ENCODE results near the gene GABRG3. TPM values are rescaled to one million over a fixed set of nuclear protein-coding genes. Genes with fewer than 3 reads are reported as not detected.

Gene GABRG3
- total and polyA plus RNA-seq, 4 donors = 0.02 to 0.19 TPM; not detected in 2

GRCh38 chr15:27238707-27239423 lies 267.9 kb downstream of the GABRG3 start:
- no peak for DNase-seq (ENCODE audit: low spot score)
- Histone ChIP-seq H3K27me3 (ENCODE audit: control insufficient read depth in 4 of 4, insufficient read depth in 4 of 4, low read length in 3 of 4) (peaks cover 0 to 4% (median 0%) of the 10 kb centered on the region in 4 donors), H3K9me3 (ENCODE audit: control insufficient read depth in 4 of 4, low read length in 3 of 4) (no peaks in the 10 kb centered on the region), H3K36me3 (ENCODE audit: control insufficient read depth in 4 of 4, insufficient read depth in 3 of 4, low read depth in 1 of 4, low read length in 3 of 4) (no peaks in the 10 kb centered on the region), H3K27ac (ENCODE audit: low read depth in 1 of 2, low read length in 2 of 2) (no peak overlapping the region), H3K4me1 (ENCODE audit: control insufficient read depth in 4 of 4, insufficient read depth in 4 of 4, low read length in 3 of 4) (no peaks in the 10 kb centered on the region), H3K4me3 (ENCODE audit: low read depth in 1 of 3, low read length in 3 of 3) (no peak overlapping the region), H3K9ac (ENCODE audit: low read depth in 1 of 2, low read length in 2 of 2) (no peak overlapping the region)
- no peak for TF ChIP-seq FOXA2 (IDR thresholded peaks at IDR 0.05)
- TF ChIP-seq JUND (IDR thresholded peaks at IDR 0.05) = no peak
- TF ChIP-seq, protein P1, sequence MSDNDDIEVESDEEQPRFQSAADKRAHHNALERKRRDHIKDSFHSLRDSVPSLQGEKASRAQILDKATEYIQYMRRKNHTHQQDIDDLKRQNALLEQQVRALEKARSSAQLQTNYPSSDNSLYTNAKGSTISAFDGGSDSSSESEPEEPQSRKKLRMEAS (IDR thresholded peaks at IDR 0.05) = no peak
- 65% methylated on average over 10 of the region's 10 CpGs for WGBS

DNA sequence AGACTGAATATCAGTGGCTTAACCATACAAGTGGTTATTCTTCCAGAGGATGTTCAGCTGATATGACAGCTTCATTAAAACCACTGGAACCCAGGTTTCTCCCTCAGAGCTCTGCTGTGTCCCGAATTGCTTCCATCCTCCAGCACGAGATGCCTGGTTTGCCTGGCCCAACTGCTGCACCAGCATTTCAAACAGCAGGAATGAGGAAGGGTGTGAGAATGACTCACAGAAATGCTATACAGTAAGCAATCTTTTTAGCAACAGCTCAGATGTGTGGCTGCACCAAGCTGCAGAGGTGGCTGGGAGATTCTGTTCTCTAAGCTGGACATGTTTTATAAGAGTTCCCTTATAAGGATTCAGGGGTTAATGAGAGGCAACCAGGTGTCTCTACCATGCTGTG lies 271.0 kb downstream of the GABRG3 start:
- H3K9ac ChIP-seq (ENCODE audit: low read depth in 1 of 2, low read length in 2 of 2) = no peak overlapping the region
- no peaks in the 10 kb centered on the region for H3K4me1 ChIP-seq (ENCODE audit: control insufficient read depth in 4 of 4, insufficient read depth in 4 of 4, low read length in 3 of 4)
- H3K9me3 ChIP-seq (ENCODE audit: control insufficient read depth in 4 of 4, low read length in 3 of 4) = no peaks in the 10 kb centered on the region
- TF ChIP-seq GABPA (IDR thresholded peaks at IDR 0.05 in 1 of 2, conservative IDR thresholded peaks at IDR 0.05 in 1 of 2) (no peak), SP1 (IDR thresholded peaks at IDR 0.05) (no peak), HNF4A (conservative IDR thresholded peaks at IDR 0.05) (no peak), TAF1 (conservative IDR thresholded peaks at IDR 0.05) (no peak), ATF3 (IDR thresholded peaks at IDR 0.05) (no peak), RAD21 (IDR thresholded peaks at IDR 0.05) (no peak), EGR1 (IDR thresholded peaks at IDR 0.05; ENCODE audit: low read depth in 2 of 2) (no peak), REST (IDR thresholded peaks at IDR 0.05) (no peak)
- TF ChIP-seq, protein P1 (IDR thresholded peaks at IDR 0.05) = no peak
- H3K27ac ChIP-seq (ENCODE audit: low read depth in 1 of 2, low read length in 2 of 2) = no peak overlapping the region
- DNase-seq (ENCODE audit: low spot score) = no peak
- H3K27me3 ChIP-seq (ENCODE audit: control insufficient read depth in 4 of 4, insufficient read depth in 4 of 4, low read length in 3 of 4) = peaks cover 0 to 4% (median 1%) of the 10 kb centered on the region in 4 donors
- H3K36me3 ChIP-seq (ENCODE audit: control insufficient read depth in 4 of 4, insufficient read depth in 3 of 4, low read depth in 1 of 4, low read length in 3 of 4) = no peaks in the 10 kb centered on the region
- H3K4me3 ChIP-seq (ENCODE audit: low read depth in 1 of 3, low read length in 3 of 3) = no peak overlapping the region
- 39% methylated on average over 2 of the region's 2 CpGs for whole genome bisulfite sequencing

DNA sequence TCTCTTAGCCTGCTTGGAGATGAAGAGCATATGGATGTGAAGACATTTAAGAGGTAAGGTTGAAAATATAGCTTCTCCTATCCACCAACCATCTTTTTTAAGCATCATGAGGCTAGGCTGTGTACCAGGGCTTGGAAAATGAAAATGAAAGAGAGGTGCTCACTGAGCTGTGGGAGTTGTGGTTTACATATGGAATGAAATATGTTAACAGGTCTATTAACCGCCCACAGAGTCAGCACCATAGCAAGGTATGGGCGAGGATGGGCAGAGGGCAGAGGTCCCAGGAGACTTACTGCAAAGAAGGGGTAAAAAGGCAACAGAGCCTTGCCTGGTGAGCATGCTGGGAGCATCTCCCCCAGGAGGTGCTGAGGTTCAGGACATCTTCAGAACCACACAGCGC lies 273.1 kb downstream of the GABRG3 start:
- H3K27ac ChIP-seq (ENCODE audit: low read depth in 1 of 2, low read length in 2 of 2) = no peak overlapping the region
- no peak overlapping the region for H3K4me3 ChIP-seq (ENCODE audit: low read depth in 1 of 3, low read length in 3 of 3)
- H3K4me1 ChIP-seq (ENCODE audit: control insufficient read depth in 4 of 4, insufficient read depth in 4 of 4, low read length in 3 of 4) = no peaks in the 10 kb centered on the region
- no peaks in the 10 kb centered on the region for H3K36me3 ChIP-seq (ENCODE audit: control insufficient read depth in 4 of 4, insufficient read depth in 3 of 4, low read depth in 1 of 4, low read length in 3 of 4)
- no peak for DNase-seq (ENCODE audit: low spot score)
- peaks cover 0 to 4% (median 1%) of the 10 kb centered on the region in 4 donors for H3K27me3 ChIP-seq (ENCODE audit: control insufficient read depth in 4 of 4, insufficient read depth in 4 of 4, low read length in 3 of 4)
- 83% methylated on average over 3 of the region's 3 CpGs for WGBS
- no peaks in the 10 kb centered on the region for H3K9me3 ChIP-seq (ENCODE audit: control insufficient read depth in 4 of 4, low read length in 3 of 4)
- H3K9ac ChIP-seq (ENCODE audit: low read depth in 1 of 2, low read length in 2 of 2) = no peak overlapping the region
- TF ChIP-seq RXRA (IDR thresholded peaks at IDR 0.05) (no peak), GABPA (IDR thresholded peaks at IDR 0.05 in 1 of 2, conservative IDR thresholded peaks at IDR 0.05 in 1 of 2) (no peak), FOXA1 (IDR thresholded peaks at IDR 0.05) (no peak), RAD21 (IDR thresholded peaks at IDR 0.05) (no peak), NR2F2 (IDR thresholded peaks at IDR 0.05) (no peak), HNF4G (IDR thresholded peaks at IDR 0.05) (no peak), FOXA2 (IDR thresholded peaks at IDR 0.05) (no peak), JUND (IDR thresholded peaks at IDR 0.05) (no peak)
- TF ChIP-seq, protein P2, sequence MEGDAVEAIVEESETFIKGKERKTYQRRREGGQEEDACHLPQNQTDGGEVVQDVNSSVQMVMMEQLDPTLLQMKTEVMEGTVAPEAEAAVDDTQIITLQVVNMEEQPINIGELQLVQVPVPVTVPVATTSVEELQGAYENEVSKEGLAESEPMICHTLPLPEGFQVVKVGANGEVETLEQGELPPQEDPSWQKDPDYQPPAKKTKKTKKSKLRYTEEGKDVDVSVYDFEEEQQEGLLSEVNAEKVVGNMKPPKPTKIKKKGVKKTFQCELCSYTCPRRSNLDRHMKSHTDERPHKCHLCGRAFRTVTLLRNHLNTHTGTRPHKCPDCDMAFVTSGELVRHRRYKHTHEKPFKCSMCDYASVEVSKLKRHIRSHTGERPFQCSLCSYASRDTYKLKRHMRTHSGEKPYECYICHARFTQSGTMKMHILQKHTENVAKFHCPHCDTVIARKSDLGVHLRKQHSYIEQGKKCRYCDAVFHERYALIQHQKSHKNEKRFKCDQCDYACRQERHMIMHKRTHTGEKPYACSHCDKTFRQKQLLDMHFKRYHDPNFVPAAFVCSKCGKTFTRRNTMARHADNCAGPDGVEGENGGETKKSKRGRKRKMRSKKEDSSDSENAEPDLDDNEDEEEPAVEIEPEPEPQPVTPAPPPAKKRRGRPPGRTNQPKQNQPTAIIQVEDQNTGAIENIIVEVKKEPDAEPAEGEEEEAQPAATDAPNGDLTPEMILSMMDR (IDR thresholded peaks at IDR 0.05; ENCODE audit: low read depth, low read length, missing input control) = no peak
- TF ChIP-seq, protein P1 (IDR thresholded peaks at IDR 0.05) = no peak
- TF ChIP-seq, protein P3, sequence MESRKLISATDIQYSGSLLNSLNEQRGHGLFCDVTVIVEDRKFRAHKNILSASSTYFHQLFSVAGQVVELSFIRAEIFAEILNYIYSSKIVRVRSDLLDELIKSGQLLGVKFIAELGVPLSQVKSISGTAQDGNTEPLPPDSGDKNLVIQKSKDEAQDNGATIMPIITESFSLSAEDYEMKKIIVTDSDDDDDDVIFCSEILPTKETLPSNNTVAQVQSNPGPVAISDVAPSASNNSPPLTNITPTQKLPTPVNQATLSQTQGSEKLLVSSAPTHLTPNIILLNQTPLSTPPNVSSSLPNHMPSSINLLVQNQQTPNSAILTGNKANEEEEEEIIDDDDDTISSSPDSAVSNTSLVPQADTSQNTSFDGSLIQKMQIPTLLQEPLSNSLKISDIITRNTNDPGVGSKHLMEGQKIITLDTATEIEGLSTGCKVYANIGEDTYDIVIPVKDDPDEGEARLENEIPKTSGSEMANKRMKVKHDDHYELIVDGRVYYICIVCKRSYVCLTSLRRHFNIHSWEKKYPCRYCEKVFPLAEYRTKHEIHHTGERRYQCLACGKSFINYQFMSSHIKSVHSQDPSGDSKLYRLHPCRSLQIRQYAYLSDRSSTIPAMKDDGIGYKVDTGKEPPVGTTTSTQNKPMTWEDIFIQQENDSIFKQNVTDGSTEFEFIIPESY (IDR thresholded peaks at IDR 0.05) = no peak

All from liver (tissue), 9 donors.